ENCODE measurements around the gene NOD1.

Gene NOD1

GRCh38 chr7:30468791-30469190 lies 9.8 kb downstream of the NOD1 start:
- no peak for DNase-seq

- DNase-seq, result no peak
These were observed 10.5 kb downstream of the NOD1 start for GRCh38 chr7:30468041-30468440.

GRCh38 chr7:30467271-30467670 lies 11.3 kb downstream of the NOD1 start:
- no peak for DNase-seq

- no peak for DNase-seq
These were observed 12.3 kb downstream of the NOD1 start for GRCh38 chr7:30466266-30466665.

GRCh38 chr7:30465811-30466180 lies 12.8 kb downstream of the NOD1 start:
- DNase-seq, result no peak

GRCh38 chr7:30465046-30465810 lies 13.4 kb downstream of the NOD1 start:
- DNase-seq, result no peak

- DNase-seq, result no peak
These were observed 14.3 kb downstream of the NOD1 start for GRCh38 chr7:30464231-30464671.

GRCh38 chr7:30463405-30464145 lies 15.0 kb downstream of the NOD1 start:
- no peak for DNase-seq

- no peak for DNase-seq
These were observed 16.4 kb downstream of the NOD1 start for GRCh38 chr7:30462179-30462578.

- DNase-seq, result no peak
These were observed 18.3 kb downstream of the NOD1 start for GRCh38 chr7:30460246-30460633.

GRCh38 chr7:30459591-30460245 lies 18.9 kb downstream of the NOD1 start:
- no peak for DNase-seq

GRCh38 chr7:30458311-30458710 lies 20.3 kb downstream of the NOD1 start:
- DNase-seq, result no peak

GRCh38 chr7:30453921-30454320 lies 24.7 kb downstream of the NOD1 start:
- no peak for DNase-seq

GRCh38 chr7:30453016-30453415 lies 25.6 kb downstream of the NOD1 start:
- no peak for DNase-seq

GRCh38 chr7:30452280-30452930 lies 26.2 kb downstream of the NOD1 start:
- no peak for DNase-seq

GRCh38 chr7:30451539-30452279 lies 26.9 kb downstream of the NOD1 start:
- DNase-seq, result no peak

GRCh38 chr7:30450983-30451497 lies 27.5 kb downstream of the NOD1 start:
- DNase-seq, result no peak

GRCh38 chr7:30450240-30450982 lies 28.2 kb downstream of the NOD1 start:
- no peak for DNase-seq

- DNase-seq, result no peak
These were observed 30.0 kb downstream of the NOD1 start for GRCh38 chr7:30448461-30449189.

- no peak for DNase-seq
These were observed 31.1 kb downstream of the NOD1 start for GRCh38 chr7:30447466-30447865.

- no peak for DNase-seq
These were observed 32.3 kb downstream of the NOD1 start for GRCh38 chr7:30446266-30446665.

Data from stimulated activated CD4-positive, alpha-beta T cell treated with anti-CD3 and anti-CD28 coated beads, Interleukin-4, amount 100 ng/mL, for 24 hours (primary cell).